HG03521 (cell line): ENCODE results near the gene SSX2IP.
"Not testable (repeated sequence)": the region's sequence is repeated elsewhere in the genome, so short reads cannot be mapped to it uniquely, and the experiment has no call there.

Source experiments
- ATAC-seq: cut with Tn5 transposase; IDR thresholded peaks from one replicate; pipeline ENCODE4 v1.9.1; 2021; ENCODE audit warnings: mild to moderate bottlenecking, moderate library complexity; ENCODE audit not compliant: unreplicated experiment

The SSX2IP gene

GRCh38 chr1:84677415-84678099 is 12.7 kb downstream of the SSX2IP start:
- no peak for ATAC-seq

- no peak for ATAC-seq
Measured at GRCh38 chr1:84675631-84676030, 14.6 kb downstream of the SSX2IP start.

- ATAC-seq, result no peak
Measured at GRCh38 chr1:84675106-84675505, 15.2 kb downstream of the SSX2IP start.

- no peak for ATAC-seq
Measured at GRCh38 chr1:84674705-84675104, 15.6 kb downstream of the SSX2IP start.

GRCh38 chr1:84674021-84674420 is 16.2 kb downstream of the SSX2IP start:
- no peak for ATAC-seq

GRCh38 chr1:84672080-84672854 is 18.0 kb downstream of the SSX2IP start:
- ATAC-seq, result no peak

- no peak for ATAC-seq
Measured at GRCh38 chr1:84669831-84670230, 20.4 kb downstream of the SSX2IP start.

- no peak for ATAC-seq
Measured at GRCh38 chr1:84668185-84668584, 22.1 kb downstream of the SSX2IP start.

- no peak for ATAC-seq
Measured at GRCh38 chr1:84665703-84666317, 24.5 kb downstream of the SSX2IP start.

- ATAC-seq, result no peak
Measured at GRCh38 chr1:84653130-84653677, 37.1 kb downstream of the SSX2IP start.

GRCh38 chr1:84644472-84644871 is 45.8 kb downstream of the SSX2IP start:
- ATAC-seq, result no peak

GRCh38 chr1:84643183-84643582 is 47.1 kb downstream of the SSX2IP start:
- ATAC-seq, result no peak

- ATAC-seq, result no peak
Measured at GRCh38 chr1:84642774-84643173, 47.5 kb downstream of the SSX2IP start.

- ATAC-seq, result not testable (repeated sequence)
Measured at GRCh38 chr1:84639731-84640130, 50.5 kb downstream of the SSX2IP start.

GRCh38 chr1:84635429-84635828 is 54.8 kb downstream of the SSX2IP start:
- ATAC-seq, result no peak

- ATAC-seq, result no peak
Measured at GRCh38 chr1:84634536-84635205, 55.6 kb downstream of the SSX2IP start.

- no peak for ATAC-seq
Measured at GRCh38 chr1:84632673-84633434, 57.4 kb downstream of the SSX2IP start.

GRCh38 chr1:84632137-84632536 is 58.1 kb downstream of the SSX2IP start:
- ATAC-seq, result no peak

- no peak for ATAC-seq
Measured at GRCh38 chr1:84624876-84625275, 65.4 kb downstream of the SSX2IP start.

- ATAC-seq, result no peak
Measured at GRCh38 chr1:84621553-84621952, 68.7 kb downstream of the SSX2IP start.
